Prostate gland (tissue), 2 donors: ENCODE results near the gene KIF7.

ENCODE experiments used
- POLR2A ChIP-seq: fragments of 450-650 bp; IDR thresholded peaks from one replicate; pipeline ENCODE4 v1.6.1; 2016; ENCODE audit warnings: antibody characterized with exemption, mild to moderate bottlenecking
- POLR2AphosphoS5 ChIP-seq: sonication (generic); formaldehyde crosslinking; IDR thresholded peaks from one replicate; pipeline ENCODE4 v1.6.1; 2017; ENCODE audit warnings: antibody characterized with exemption
- TF ChIP-seq, protein P1 (sequence below), 4 experiments: fragments of 200-600 bp in 2 of 4; fragments of 450-650 bp in 2 of 4; sonication (generic) in 2 of 4; IDR thresholded peaks; 1 replicate in 3 of 4; 2 replicates in 1 of 4; pipeline ENCODE4 v1.5.1; 2016 to 2019; ENCODE audit warnings: antibody characterized with exemption in 4 of 4, mild to moderate bottlenecking in 2 of 4, moderate library complexity in 2 of 4

- TF ChIP-seq, protein P1, sequence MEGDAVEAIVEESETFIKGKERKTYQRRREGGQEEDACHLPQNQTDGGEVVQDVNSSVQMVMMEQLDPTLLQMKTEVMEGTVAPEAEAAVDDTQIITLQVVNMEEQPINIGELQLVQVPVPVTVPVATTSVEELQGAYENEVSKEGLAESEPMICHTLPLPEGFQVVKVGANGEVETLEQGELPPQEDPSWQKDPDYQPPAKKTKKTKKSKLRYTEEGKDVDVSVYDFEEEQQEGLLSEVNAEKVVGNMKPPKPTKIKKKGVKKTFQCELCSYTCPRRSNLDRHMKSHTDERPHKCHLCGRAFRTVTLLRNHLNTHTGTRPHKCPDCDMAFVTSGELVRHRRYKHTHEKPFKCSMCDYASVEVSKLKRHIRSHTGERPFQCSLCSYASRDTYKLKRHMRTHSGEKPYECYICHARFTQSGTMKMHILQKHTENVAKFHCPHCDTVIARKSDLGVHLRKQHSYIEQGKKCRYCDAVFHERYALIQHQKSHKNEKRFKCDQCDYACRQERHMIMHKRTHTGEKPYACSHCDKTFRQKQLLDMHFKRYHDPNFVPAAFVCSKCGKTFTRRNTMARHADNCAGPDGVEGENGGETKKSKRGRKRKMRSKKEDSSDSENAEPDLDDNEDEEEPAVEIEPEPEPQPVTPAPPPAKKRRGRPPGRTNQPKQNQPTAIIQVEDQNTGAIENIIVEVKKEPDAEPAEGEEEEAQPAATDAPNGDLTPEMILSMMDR (IDR thresholded peaks at IDR 0.05): no peak
- TF ChIP-seq POLR2AphosphoS5 (no peak), POLR2A (no peak)
Observed at GRCh38 chr15:89628806-89629715, 26.2 kb downstream of the KIF7 start.
